ENCODE data around the gene PAX3.

The PAX3 gene

GRCh38 chr2:222298311-222299150 lies at the start of gene PAX3:
TSS of gene PAX3 (minus strand) at chr2:222298998. CDS start at chr2:222298615, 383 bp downstream.
- Histone ChIP-seq H3K4me3 (peak within 1 kb of the TSS; percentile 92), H3K9me3 (ENCODE audit: low read depth, low read length) (no peaks in the 10 kb centered on the region), H3K9ac (ENCODE audit: insufficient read length) (peak within 1 kb of the TSS; percentile 88), H3K36me3 (ENCODE audit: insufficient read depth, low read length) (peaks cover 32% of the 10 kb centered on the region), H3K27ac (0 out of 2 replicates have a peak within 1 kb of the TSS, but pooled peaks have one; percentile 4)
- TF ChIP-seq POLR2AphosphoS5 (IDR thresholded peaks at IDR 0.05; ENCODE audit: borderline replicate concordance, low read depth, low read length) (peak; percentile 95), EZH2 (IDR thresholded peaks at IDR 0.05) (no peak), FOXP2 (optimal IDR thresholded peaks at IDR 0.05; ENCODE audit: control extremely low read depth, extremely low read length, insufficient read depth) (no peak)
- no peak for DNase-seq (ENCODE audit: low read depth, low spot score)

- H3K4me3 ChIP-seq = no peak overlapping the region
- no peak for DNase-seq (ENCODE audit: low read depth, low spot score)
- TF ChIP-seq FOXP2 (optimal IDR thresholded peaks at IDR 0.05; ENCODE audit: control extremely low read depth, extremely low read length, insufficient read depth) (no peak), POLR2AphosphoS5 (IDR thresholded peaks at IDR 0.05; ENCODE audit: borderline replicate concordance, low read depth, low read length) (no peak)
- no peak overlapping the region for H3K27ac ChIP-seq
- H3K36me3 ChIP-seq (ENCODE audit: insufficient read depth, low read length) = no peaks in the 10 kb centered on the region
- H3K9ac ChIP-seq (ENCODE audit: insufficient read length) = no peak overlapping the region
- no peaks in the 10 kb centered on the region for H3K9me3 ChIP-seq (ENCODE audit: low read depth, low read length)
Observed at GRCh38 chr2:222341331-222341730, 42.5 kb upstream of the PAX3 start.

DNA sequence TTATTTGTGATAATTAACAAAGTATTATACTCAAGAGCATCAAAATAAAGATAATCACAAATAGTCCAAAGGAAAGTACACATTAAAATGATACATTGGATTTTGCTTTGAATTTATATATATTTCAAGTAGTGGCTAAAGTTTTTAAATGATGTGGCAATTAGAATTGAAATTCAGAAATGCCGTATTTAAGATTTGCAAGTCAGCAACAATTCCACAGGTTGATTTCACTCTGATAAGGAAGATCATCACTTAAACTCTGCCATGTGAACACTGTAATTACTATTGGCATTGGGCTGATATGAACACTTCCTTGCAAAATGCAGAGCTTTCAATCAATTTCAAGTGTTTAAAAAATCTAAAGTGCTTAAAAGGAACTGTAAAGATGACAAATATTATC lies 39.6 kb upstream of the PAX3 start:
- Histone ChIP-seq H3K27ac (no peak overlapping the region), H3K9me3 (ENCODE audit: low read depth, low read length) (no peaks in the 10 kb centered on the region; the same call in 1 of the 2 replicates), H3K36me3 (ENCODE audit: insufficient read depth, low read length) (no peaks in the 10 kb centered on the region), H3K4me3 (no peak overlapping the region), H3K9ac (ENCODE audit: insufficient read length) (no peak overlapping the region)
- no peak for DNase-seq (ENCODE audit: low read depth, low spot score)
- no peak for TF ChIP-seq EZH2 (IDR thresholded peaks at IDR 0.05)
- TF ChIP-seq FOXP2 (optimal IDR thresholded peaks at IDR 0.05; ENCODE audit: control extremely low read depth, extremely low read length, insufficient read depth) = no peak
- TF ChIP-seq POLR2AphosphoS5 (IDR thresholded peaks at IDR 0.05; ENCODE audit: borderline replicate concordance, low read depth, low read length) = no peak

DNA sequence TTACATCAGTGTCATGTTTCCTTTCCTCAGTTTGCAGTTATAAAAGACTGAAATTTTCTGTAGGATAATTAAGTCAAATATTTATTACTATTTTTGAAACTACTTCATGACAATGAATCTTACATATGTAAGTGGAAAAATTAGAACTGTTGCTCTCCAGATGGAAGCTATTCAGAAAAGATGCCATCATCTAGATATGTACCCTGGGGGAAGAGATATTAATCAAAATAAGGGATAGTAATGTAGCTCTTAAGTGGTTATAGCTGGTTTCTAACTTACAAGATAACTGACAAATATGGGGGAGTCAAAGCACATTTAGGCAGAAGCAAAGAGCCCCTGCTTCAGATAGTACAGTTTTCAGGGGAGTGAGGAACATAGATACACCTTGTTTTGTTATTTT lies 38.1 kb upstream of the PAX3 start:
- no peak overlapping the region for H3K9ac ChIP-seq (ENCODE audit: insufficient read length)
- peak; percentile 67 for DNase-seq (ENCODE audit: low read depth, low spot score)
- H3K9me3 ChIP-seq (ENCODE audit: low read depth, low read length) = no peaks in the 10 kb centered on the region; the same call in 1 of the 2 replicates
- no peak for TF ChIP-seq EZH2 (IDR thresholded peaks at IDR 0.05)
- TF ChIP-seq POLR2AphosphoS5 (IDR thresholded peaks at IDR 0.05; ENCODE audit: borderline replicate concordance, low read depth, low read length) = no peak
- no peak for TF ChIP-seq FOXP2 (optimal IDR thresholded peaks at IDR 0.05; ENCODE audit: control extremely low read depth, extremely low read length, insufficient read depth)
- peak overlapping the region; percentile 49; the same call in 1 of the 2 replicates for H3K27ac ChIP-seq
- H3K36me3 ChIP-seq (ENCODE audit: insufficient read depth, low read length) = no peaks in the 10 kb centered on the region
- H3K4me3 ChIP-seq = peak overlapping the region; percentile 27

GRCh38 chr2:222336442-222336841 lies 37.6 kb upstream of the PAX3 start:
- no peak for DNase-seq (ENCODE audit: low read depth, low spot score)
- peak overlapping the region; percentile 27 for H3K4me3 ChIP-seq

DNA sequence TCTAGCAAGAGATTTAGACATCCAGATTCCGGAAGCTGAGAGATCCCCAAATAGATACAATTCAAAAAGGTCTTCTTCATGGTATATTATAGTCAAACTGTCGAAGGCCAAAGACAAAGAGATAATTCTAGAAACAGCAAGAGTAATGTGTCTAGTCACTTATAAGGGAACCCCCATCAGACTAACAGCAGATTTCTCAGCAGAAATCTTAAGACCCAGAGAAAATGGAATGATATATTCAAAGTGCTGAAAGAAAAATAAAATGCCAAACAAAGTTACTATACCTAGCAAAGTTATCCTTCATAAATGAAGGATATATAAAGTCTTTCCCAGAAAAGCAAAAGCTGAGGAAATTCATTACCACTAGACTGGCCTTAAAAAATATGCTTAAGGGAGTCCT lies 36.1 kb upstream of the PAX3 start:
- TF ChIP-seq POLR2AphosphoS5 (IDR thresholded peaks at IDR 0.05; ENCODE audit: borderline replicate concordance, low read depth, low read length) (no peak), EZH2 (IDR thresholded peaks at IDR 0.05) (no peak), FOXP2 (optimal IDR thresholded peaks at IDR 0.05; ENCODE audit: control extremely low read depth, extremely low read length, insufficient read depth) (no peak)
- 0 out of 2 replicates have a peak, but pooled peaks cover 1% of the 10 kb centered on the region for H3K36me3 ChIP-seq (ENCODE audit: insufficient read depth, low read length)
- no peak for DNase-seq (ENCODE audit: low read depth, low spot score)

More at GRCh38 chr2:222336442-222336841, 37.6 kb upstream of the PAX3 start:
- Histone ChIP-seq H3K36me3 (ENCODE audit: insufficient read depth, low read length) (no peaks in the 10 kb centered on the region), H3K9ac (ENCODE audit: insufficient read length) (no peak overlapping the region), H3K27ac (peak overlapping the region; percentile 49; the same call in 1 of the 2 replicates), H3K9me3 (ENCODE audit: low read depth, low read length) (no peaks in the 10 kb centered on the region; the same call in 1 of the 2 replicates)
- TF ChIP-seq EZH2 (IDR thresholded peaks at IDR 0.05) (no peak), POLR2AphosphoS5 (IDR thresholded peaks at IDR 0.05; ENCODE audit: borderline replicate concordance, low read depth, low read length) (no peak), FOXP2 (optimal IDR thresholded peaks at IDR 0.05; ENCODE audit: control extremely low read depth, extremely low read length, insufficient read depth) (no peak)

DNA sequence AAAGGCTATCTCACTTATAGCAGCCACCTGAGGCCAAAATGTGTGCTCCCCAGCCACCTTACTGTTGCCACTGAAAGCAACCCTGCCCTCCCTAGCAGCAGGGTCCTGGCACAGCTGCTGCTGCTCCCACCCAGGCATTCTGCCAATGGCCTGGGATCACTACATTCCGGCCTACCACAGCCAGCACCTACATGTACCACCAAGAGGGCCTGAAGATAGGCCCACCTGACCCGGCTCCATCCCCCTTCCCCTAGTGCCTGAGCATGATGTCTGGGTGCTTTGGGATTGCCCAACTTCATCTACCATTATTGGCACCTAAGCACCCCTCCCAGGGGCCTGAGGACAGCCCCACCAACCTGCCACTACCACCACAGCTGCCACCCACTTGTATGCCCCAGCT lies 34.6 kb upstream of the PAX3 start:
- Histone ChIP-seq H3K27ac (no peak overlapping the region), H3K9ac (ENCODE audit: insufficient read length) (no peak overlapping the region), H3K9me3 (ENCODE audit: low read depth, low read length) (peaks cover 4% of the 10 kb centered on the region; the same call in 1 of the 2 replicates), H3K36me3 (ENCODE audit: insufficient read depth, low read length) (0 out of 2 replicates have a peak, but pooled peaks cover 3% of the 10 kb centered on the region), H3K4me3 (no peak overlapping the region)
- no peak for DNase-seq (ENCODE audit: low read depth, low spot score)
- TF ChIP-seq POLR2AphosphoS5 (IDR thresholded peaks at IDR 0.05; ENCODE audit: borderline replicate concordance, low read depth, low read length) (no peak), FOXP2 (optimal IDR thresholded peaks at IDR 0.05; ENCODE audit: control extremely low read depth, extremely low read length, insufficient read depth) (no peak), EZH2 (IDR thresholded peaks at IDR 0.05) (no peak)

More for the DNA sequence above, 36.1 kb upstream of the PAX3 start:
- no peak overlapping the region for H3K27ac ChIP-seq
- H3K9me3 ChIP-seq (ENCODE audit: low read depth, low read length) = peaks cover 2% of the 10 kb centered on the region; the same call in 1 of the 2 replicates
- H3K9ac ChIP-seq (ENCODE audit: insufficient read length) = no peak overlapping the region
- no peak overlapping the region for H3K4me3 ChIP-seq

DNA sequence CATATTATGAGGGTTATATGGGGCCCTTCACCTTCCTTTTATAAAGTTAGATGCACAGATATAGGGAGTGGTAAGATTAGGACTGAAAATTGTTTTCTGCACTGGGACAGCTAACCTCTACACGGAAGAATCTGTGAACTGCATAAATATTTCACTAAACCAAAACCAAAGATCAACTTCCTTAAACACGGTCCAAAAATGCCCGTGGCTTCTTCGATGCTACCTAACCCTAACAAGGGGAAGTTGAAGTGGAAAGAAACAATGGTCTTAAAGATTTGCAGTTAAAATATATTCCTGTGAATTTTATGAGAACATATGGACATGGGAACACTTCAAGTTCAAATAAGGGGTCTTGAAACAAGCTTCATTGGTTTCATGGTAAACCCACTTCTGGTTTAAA lies 33.3 kb upstream of the PAX3 start:
- DNase-seq (ENCODE audit: low read depth, low spot score) = no peak
- 0 out of 2 replicates have a peak, but pooled peaks cover 3% of the 10 kb centered on the region for H3K36me3 ChIP-seq (ENCODE audit: insufficient read depth, low read length)
- no peak for TF ChIP-seq FOXP2 (optimal IDR thresholded peaks at IDR 0.05; ENCODE audit: control extremely low read depth, extremely low read length, insufficient read depth)
- H3K9ac ChIP-seq (ENCODE audit: insufficient read length) = no peak overlapping the region
- H3K4me3 ChIP-seq = no peak overlapping the region
- no peak overlapping the region for H3K27ac ChIP-seq
- peaks cover 4% of the 10 kb centered on the region; the same call in 1 of the 2 replicates for H3K9me3 ChIP-seq (ENCODE audit: low read depth, low read length)
